Gastrocnemius medialis (tissue), 4 donors: ENCODE data around the gene TRIO. TPM values are rescaled to one million over a fixed set of nuclear protein-coding genes. Genes with fewer than 3 reads are reported as not detected.

ENCODE experiments used
- ATAC-seq, 2 donors: fragments of 150-250 bp; one replicate each; pipeline ENCODE4 v1.9.1; 2016
- DNase-seq, 2 donors: peaks; one replicate each; pipeline ENCODE4 v3.0.0-alpha.2; 2019
- H3K27ac ChIP-seq, 4 donors: fragments of 200-600 bp; sonication (generic); 1 replicate in 1 of 4; 2 replicates in 3 of 4; pipeline ENCODE4 v1.5.1; 2016 to 2018; ENCODE audit warnings: mild to moderate bottlenecking in 2 of 4, moderate library complexity in 1 of 4
- H3K27me3 ChIP-seq, 3 donors: fragments of 200-600 bp; sonication (generic) in 2 of 3; 1 replicate in 1 of 3; 2 replicates in 2 of 3; pipeline versions ENCODE4 v1.5.1 to v1.6.0; 2016 to 2019; ENCODE audit warnings: mild to moderate bottlenecking in 1 of 3, moderate library complexity in 1 of 3
- H3K36me3 ChIP-seq, 2 donors: fragments of 200-600 bp; sonication (generic) in 1 of 2; one replicate each; pipeline ENCODE4 v1.5.1; 2017 to 2018
- H3K4me1 ChIP-seq, 2 donors: fragments of 200-600 bp; sonication (generic) in 1 of 2; one replicate each; pipeline ENCODE4 v1.5.1; 2016 to 2017; ENCODE audit warnings: mild to moderate bottlenecking in 2 of 2
- H3K4me3 ChIP-seq, 4 donors: fragments of 200-600 bp; sonication (generic) in 3 of 4; 1 replicate in 1 of 4; 2 replicates in 3 of 4; pipeline ENCODE4 v1.5.1; 2016 to 2019; ENCODE audit warnings: mild to moderate bottlenecking in 2 of 4
- H3K9me3 ChIP-seq, 3 donors: fragments of 200-600 bp; sonication (generic) in 2 of 3; 1 replicate in 1 of 3; 2 replicates in 2 of 3; pipeline ENCODE4 v1.5.1; 2016 to 2019
- POLR2A ChIP-seq, 2 donors: fragments of 450-650 bp; IDR thresholded peaks; one replicate each; pipeline ENCODE4 v1.6.1; 2017; ENCODE audit warnings: antibody characterized with exemption in 2 of 2, mild to moderate bottlenecking in 2 of 2, moderate library complexity in 2 of 2
- in situ Hi-C, 4 donors: fragments of 200-750 bp; cut with MboI; loops; one replicate each; pipeline versions ENCODE4 v1.15.0 to v1.8.0; 2017; ENCODE audit warnings: low sequenced_read_pairs in 4 of 4
- intact Hi-C: fragments of 100-400 bp; cut with DNase I; formaldehyde crosslinking; loops from one replicate; pipeline ENCODE4 v1.15.1; 2023; ENCODE audit warnings: low total_unique reads
- total RNA-seq, 4 donors: library from RNA; depleted of rRNA; stranded (reverse); fragments of >200 nt; gene quantifications; one replicate each; pipeline versions ENCODE4 v1.1.0 to v1.2.3, GENCODE V29; 2016
- TF ChIP-seq, protein P1 (sequence below), 5 experiments: fragments of 450-650 bp in 3 of 5; fragments of 200-600 bp in 2 of 5; sonication (generic) in 2 of 5; IDR thresholded peaks in 4 of 5; conservative IDR thresholded peaks in 1 of 5; 1 replicate in 4 of 5; 2 replicates in 1 of 5; pipeline ENCODE4 v1.5.1; 2016 to 2019; ENCODE audit warnings: antibody characterized with exemption in 5 of 5, mild to moderate bottlenecking in 3 of 5, moderate library complexity in 3 of 5

Gene TRIO
- total RNA-seq, 4 donors from 2014 or later: 31.5 to 57.5 (median 50.4) TPM

GRCh38 chr5:14341571-14342230 is 198.6 kb downstream of the TRIO start:
- TF ChIP-seq, protein P1, sequence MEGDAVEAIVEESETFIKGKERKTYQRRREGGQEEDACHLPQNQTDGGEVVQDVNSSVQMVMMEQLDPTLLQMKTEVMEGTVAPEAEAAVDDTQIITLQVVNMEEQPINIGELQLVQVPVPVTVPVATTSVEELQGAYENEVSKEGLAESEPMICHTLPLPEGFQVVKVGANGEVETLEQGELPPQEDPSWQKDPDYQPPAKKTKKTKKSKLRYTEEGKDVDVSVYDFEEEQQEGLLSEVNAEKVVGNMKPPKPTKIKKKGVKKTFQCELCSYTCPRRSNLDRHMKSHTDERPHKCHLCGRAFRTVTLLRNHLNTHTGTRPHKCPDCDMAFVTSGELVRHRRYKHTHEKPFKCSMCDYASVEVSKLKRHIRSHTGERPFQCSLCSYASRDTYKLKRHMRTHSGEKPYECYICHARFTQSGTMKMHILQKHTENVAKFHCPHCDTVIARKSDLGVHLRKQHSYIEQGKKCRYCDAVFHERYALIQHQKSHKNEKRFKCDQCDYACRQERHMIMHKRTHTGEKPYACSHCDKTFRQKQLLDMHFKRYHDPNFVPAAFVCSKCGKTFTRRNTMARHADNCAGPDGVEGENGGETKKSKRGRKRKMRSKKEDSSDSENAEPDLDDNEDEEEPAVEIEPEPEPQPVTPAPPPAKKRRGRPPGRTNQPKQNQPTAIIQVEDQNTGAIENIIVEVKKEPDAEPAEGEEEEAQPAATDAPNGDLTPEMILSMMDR (IDR thresholded peaks at IDR 0.05 in 4 of 5, conservative IDR thresholded peaks at IDR 0.05 in 1 of 5): no peak
- no peak for TF ChIP-seq POLR2A (IDR thresholded peaks at IDR 0.05)

GRCh38 chr5:14342306-14342705 is 199.2 kb downstream of the TRIO start:
- in situ Hi-C loops: no loop called here
- Histone ChIP-seq H3K4me1 (no peaks in the 10 kb centered on the region), H3K27me3 (no peaks in the 10 kb centered on the region), H3K27ac (no peak overlapping the region), H3K4me3 (no peak overlapping the region), H3K9me3 (no peaks in the 10 kb centered on the region), H3K36me3 (peaks cover 0 to 27% of the 10 kb centered on the region in 2 donors)
- ATAC-seq (no peak), DNase-seq (no peak)
- TF ChIP-seq, protein P1 (IDR thresholded peaks at IDR 0.05 in 4 of 5, conservative IDR thresholded peaks at IDR 0.05 in 1 of 5): no peak
- TF ChIP-seq POLR2A (IDR thresholded peaks at IDR 0.05): no peak
- intact Hi-C loops: no loop called here

More at GRCh38 chr5:14341571-14342230, 198.6 kb downstream of the TRIO start:
- intact Hi-C loops (no loop called here), in situ Hi-C loops (no loop called here)
- Histone ChIP-seq H3K27ac (no peak overlapping the region), H3K27me3 (no peaks in the 10 kb centered on the region), H3K4me3 (no peak overlapping the region), H3K36me3 (peaks cover 0 to 31% of the 10 kb centered on the region in 2 donors), H3K4me1 (no peaks in the 10 kb centered on the region), H3K9me3 (no peaks in the 10 kb centered on the region)
- ATAC-seq (no peak), DNase-seq (no peak)

GRCh38 chr5:14343376-14343775 is 200.2 kb downstream of the TRIO start:
- Histone ChIP-seq H3K27me3 (no peaks in the 10 kb centered on the region), H3K9me3 (no peaks in the 10 kb centered on the region), H3K4me1 (no peaks in the 10 kb centered on the region), H3K27ac (no peak overlapping the region), H3K36me3 (peaks cover 0 to 16% of the 10 kb centered on the region in 2 donors), H3K4me3 (no peak overlapping the region)
- ATAC-seq (no peak), DNase-seq (no peak)
- intact Hi-C loops: no loop called here
- TF ChIP-seq POLR2A (IDR thresholded peaks at IDR 0.05): no peak
- TF ChIP-seq, protein P1 (IDR thresholded peaks at IDR 0.05 in 4 of 5, conservative IDR thresholded peaks at IDR 0.05 in 1 of 5): no peak
- in situ Hi-C loops: no loop called here

- in situ Hi-C loops: no loop called here
- TF ChIP-seq, protein P1 (IDR thresholded peaks at IDR 0.05 in 4 of 5, conservative IDR thresholded peaks at IDR 0.05 in 1 of 5): no peak
- TF ChIP-seq POLR2A (IDR thresholded peaks at IDR 0.05): no peak
- intact Hi-C loops: no loop called here
- Histone ChIP-seq H3K27ac (no peak overlapping the region), H3K4me3 (no peak overlapping the region), H3K36me3 (peaks cover 0 to 5% of the 10 kb centered on the region in 2 donors), H3K4me1 (no peaks in the 10 kb centered on the region), H3K27me3 (no peaks in the 10 kb centered on the region), H3K9me3 (no peaks in the 10 kb centered on the region)
- DNase-seq: no peak
- no peak for ATAC-seq
These were observed 204.4 kb downstream of the TRIO start for GRCh38 chr5:14347522-14347921.

GRCh38 chr5:14348142-14348541 is 205.0 kb downstream of the TRIO start:
- no peaks in the 10 kb centered on the region for H3K9me3 ChIP-seq
- TF ChIP-seq, protein P1 (IDR thresholded peaks at IDR 0.05 in 4 of 5, conservative IDR thresholded peaks at IDR 0.05 in 1 of 5): no peak
- no peak for TF ChIP-seq POLR2A (IDR thresholded peaks at IDR 0.05)
- H3K4me1 ChIP-seq: no peaks in the 10 kb centered on the region
- in situ Hi-C loops (no loop called here), intact Hi-C loops (no loop called here)
- peaks cover 0 to 5% of the 10 kb centered on the region in 2 donors for H3K36me3 ChIP-seq
- no peak for ATAC-seq
- DNase-seq: no peak
- H3K27ac ChIP-seq: no peak overlapping the region
- H3K4me3 ChIP-seq: no peak overlapping the region
- H3K27me3 ChIP-seq: no peaks in the 10 kb centered on the region
